Prostate gland (tissue), 2 donors: ENCODE results near the gene KCTD20. TPM values are rescaled to one million over a fixed set of nuclear protein-coding genes. Genes with fewer than 3 reads are reported as not detected.
"Not testable (repeated sequence)": the region's sequence is repeated elsewhere in the genome, so short reads cannot be mapped to it uniquely, and the experiment has no call there.

ENCODE experiments used
- DNase-seq: peaks from one replicate; pipeline ENCODE4 v3.0.0-alpha.2; 2019; ENCODE audit warnings: low spot score
- H3K27ac ChIP-seq, 2 donors: fragments of 200-600 bp; sonication (generic); 2 replicates each; pipeline ENCODE4 v1.5.1; 2017 to 2019
- H3K27me3 ChIP-seq: fragments of 200-600 bp; sonication (generic); replicated peaks from 2 replicates; pipeline ENCODE4 v1.5.1; 2019; ENCODE audit not compliant: insufficient read depth
- H3K36me3 ChIP-seq, 2 donors: fragments of 200-600 bp; sonication (generic); 1 replicate in 1 of 2; 2 replicates in 1 of 2; pipeline versions ENCODE4 v1.5.1 to v1.8.1; 2017 to 2019
- H3K4me1 ChIP-seq: fragments of 200-600 bp; sonication (generic); replicated peaks from 2 replicates; pipeline ENCODE4 v1.5.1; 2019
- H3K4me3 ChIP-seq, 2 donors: fragments of 200-600 bp; sonication (generic); 2 replicates each; pipeline ENCODE4 v1.5.1; 2017 to 2019
- H3K9me3 ChIP-seq: fragments of 200-600 bp; sonication (generic); 2 replicates; pipeline ENCODE4 v1.5.1; 2017
- CTCF ChIP-seq, 4 experiments: fragments of 200-600 bp in 2 of 4; fragments of 450-650 bp in 2 of 4; sonication (generic) in 2 of 4; IDR thresholded peaks; 1 replicate in 3 of 4; 2 replicates in 1 of 4; pipeline ENCODE4 v1.5.1; 2016 to 2019; ENCODE audit warnings: antibody characterized with exemption in 4 of 4, mild to moderate bottlenecking in 2 of 4, moderate library complexity in 2 of 4
- POLR2A ChIP-seq: fragments of 450-650 bp; IDR thresholded peaks from one replicate; pipeline ENCODE4 v1.6.1; 2016; ENCODE audit warnings: antibody characterized with exemption, mild to moderate bottlenecking
- POLR2AphosphoS5 ChIP-seq: sonication (generic); formaldehyde crosslinking; IDR thresholded peaks from one replicate; pipeline ENCODE4 v1.6.1; 2017; ENCODE audit warnings: antibody characterized with exemption
- WGBS: methylation state at CpG from one replicate; pipeline ENCODE4 v1.1.5; 2018; 5-methylcytosine and 5-hydroxymethylcytosine counted together
- intact Hi-C: fragments of 100-400 bp; cut with DNase I; formaldehyde crosslinking; loops from one replicate; pipeline ENCODE4 v1.14.2; 2022
- total RNA-seq, 2 donors: library from RNA; depleted of rRNA; stranded (reverse); fragments of >200 nt; gene quantifications; one replicate each; pipeline ENCODE4 v1.1.0, GENCODE V29; 2016

The KCTD20 gene
- total RNA-seq, result 10 to 100 TPM; 33.7 to 44.1 TPM

GRCh38 chr6:36442671-36443470 is at the start of gene KCTD20, which contains the start of gene PXT1:
Gene KCTD20 (plus strand): TSS chr6:36443000. CDS start chr6:36470098, 27,098 bp downstream.
Gene PXT1 (minus strand): TSS chr6:36442854. CDS start chr6:36426082, 16,772 bp downstream.
- WGBS, result 1% methylated on average over 79 of the region's 91 CpGs
- intact Hi-C loops, result loop anchor here (5.0 kb wide), 1 partner anchor 149 kb away; the partner anchor contains the start of gene SRSF3
- no peaks in the 10 kb centered on the region for H3K9me3 ChIP-seq
- H3K36me3 ChIP-seq, result no peaks in the 10 kb centered on the region
- H3K27me3 ChIP-seq, result no peaks in the 10 kb centered on the region
- DNase-seq, result peak; percentile 81
- peaks cover 3% of the 10 kb centered on the region for H3K4me1 ChIP-seq
- TF ChIP-seq CTCF (IDR thresholded peaks at IDR 0.05) (peak in 1 of 4 experiments; percentile 15), POLR2AphosphoS5 (peak; percentile 83), POLR2A (peak; percentile 72)
- H3K27ac ChIP-seq, result peak within 1 kb of the TSS; percentile 97
- H3K4me3 ChIP-seq, result peak within 1 kb of the TSS; percentile 84 to 93

- Histone ChIP-seq H3K27ac (no peak overlapping the region), H3K36me3 (no peaks in the 10 kb centered on the region), H3K27me3 (no peaks in the 10 kb centered on the region), H3K9me3 (no peaks in the 10 kb centered on the region), H3K4me3 (no peak overlapping the region), H3K4me1 (no peaks in the 10 kb centered on the region)
- 78% methylated on average over 1 of the region's 1 CpG for WGBS
- no peak for TF ChIP-seq POLR2A
- no peak for TF ChIP-seq POLR2AphosphoS5
- no peak for TF ChIP-seq CTCF (IDR thresholded peaks at IDR 0.05)
- intact Hi-C loops, result no loop called here
- DNase-seq, result no peak
Measured at GRCh38 chr6:36399970-36400369, 42.8 kb upstream of the KCTD20 start.

GRCh38 chr6:36402481-36402880 is 40.3 kb upstream of the KCTD20 start:
- H3K4me3 ChIP-seq, result no peak overlapping the region
- 75% methylated on average over 3 of the region's 3 CpGs for WGBS
- no peaks in the 10 kb centered on the region for H3K9me3 ChIP-seq
- no peaks in the 10 kb centered on the region for H3K36me3 ChIP-seq
- H3K4me1 ChIP-seq, result no peaks in the 10 kb centered on the region
- DNase-seq, result no peak
- no peak overlapping the region for H3K27ac ChIP-seq
- intact Hi-C loops, result no loop called here
- TF ChIP-seq POLR2AphosphoS5, result no peak
- TF ChIP-seq POLR2A, result no peak
- no peak for TF ChIP-seq CTCF (IDR thresholded peaks at IDR 0.05)
- H3K27me3 ChIP-seq, result no peaks in the 10 kb centered on the region

GRCh38 chr6:36404164-36404563 is 38.6 kb upstream of the KCTD20 start:
- Histone ChIP-seq H3K4me3 (no peak overlapping the region), H3K36me3 (no peaks in the 10 kb centered on the region), H3K27me3 (no peaks in the 10 kb centered on the region), H3K4me1 (no peaks in the 10 kb centered on the region), H3K9me3 (no peaks in the 10 kb centered on the region), H3K27ac (no peak overlapping the region)
- 93% methylated on average over 4 of the region's 4 CpGs for WGBS
- TF ChIP-seq POLR2AphosphoS5, result no peak
- no peak for TF ChIP-seq CTCF (IDR thresholded peaks at IDR 0.05)
- TF ChIP-seq POLR2A, result no peak
- DNase-seq, result no peak
- intact Hi-C loops, result no loop called here

GRCh38 chr6:36409718-36410117 is 33.1 kb upstream of the KCTD20 start:
- intact Hi-C loops, DNase-seq: not testable (repeated sequence)

More at GRCh38 chr6:36409718-36410117, 33.1 kb upstream of the KCTD20 start:
- H3K4me1 ChIP-seq, H3K9me3 ChIP-seq, H3K36me3 ChIP-seq, H3K27me3 ChIP-seq, H3K27ac ChIP-seq, H3K4me3 ChIP-seq: not testable (repeated sequence)
- 82% methylated on average over 5 of the region's 5 CpGs for WGBS
